ENCODE results near the gene PIK3IP1. TPM values are rescaled to one million over a fixed set of nuclear protein-coding genes. Genes with fewer than 3 reads are reported as not detected.

Gene PIK3IP1
- total RNA-seq, 2 experiments from 2014 or later, result 13.2 to 16.1 TPM

DNA sequence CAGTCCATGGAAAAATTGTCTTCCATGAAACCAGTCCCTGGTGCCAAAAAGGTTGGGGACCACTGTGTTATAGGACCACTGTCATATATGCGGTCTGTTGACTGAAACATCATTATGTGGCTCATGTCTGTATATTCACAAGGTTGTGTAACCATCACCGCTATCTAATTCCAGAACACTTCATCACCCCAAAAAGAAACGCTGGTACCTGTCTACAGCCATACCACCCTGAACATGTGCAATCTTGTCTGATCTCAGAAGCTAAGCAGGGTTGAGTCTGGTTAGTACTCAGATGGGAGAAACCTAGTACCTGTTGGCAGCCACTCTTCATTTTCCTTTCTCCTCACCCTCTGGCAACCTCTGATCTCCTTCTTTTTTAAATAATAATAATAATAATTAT is 12.9 kb upstream of the PIK3IP1 start:
- Mint-ChIP-seq H3K9me3 (ENCODE audit: insufficient read depth) (no peaks in the 10 kb centered on the region), H3K4me3 (no peak overlapping the region), H3K27me3 (ENCODE audit: low read depth) (no peaks in the 10 kb centered on the region), H3K4me1 (ENCODE audit: low read depth) (peaks cover 27% of the 10 kb centered on the region), H3K36me3 (ENCODE audit: low read depth) (no peaks in the 10 kb centered on the region), H3K27ac (no peak overlapping the region)
- CTCF ChIA-PET, result no interaction called here
- DNase-seq (no peak), ATAC-seq (no peak)
- POLR2A ChIA-PET, result no interaction called here

GRCh38 chr22:31302537-31302936 is 10.2 kb upstream of the PIK3IP1 start:
- DNase-seq, result no peak
- Mint-ChIP-seq H3K27ac (no peak overlapping the region), H3K36me3 (ENCODE audit: low read depth) (no peaks in the 10 kb centered on the region), H3K4me3 (no peak overlapping the region), H3K27me3 (ENCODE audit: low read depth) (no peaks in the 10 kb centered on the region), H3K9me3 (ENCODE audit: insufficient read depth) (no peaks in the 10 kb centered on the region), H3K4me1 (ENCODE audit: low read depth) (peaks cover 16% of the 10 kb centered on the region)
- CTCF ChIA-PET, result interaction anchor here (0.9 to 8.8 kb wide), 4 partner anchors 11 to 90 kb away, joined by 3 to 107 read pairs (median 6); partner anchors contain the start of gene LIMK2
- POLR2A ChIA-PET, result interaction anchor here (5.1 kb wide), 1 partner anchor 12 kb away, joined by 35 read pairs; the partner anchor contains the start of gene PIK3IP1
- no peak for ATAC-seq

GRCh38 chr22:31302006-31302405 is 9.7 kb upstream of the PIK3IP1 start:
- H3K9me3 Mint-ChIP-seq (ENCODE audit: insufficient read depth), result no peaks in the 10 kb centered on the region
- ChIA-PET POLR2A (interaction anchor here (5.1 kb wide), 1 partner anchor 11 kb away, joined by 35 read pairs; the partner anchor contains the start of gene PIK3IP1), CTCF (interaction anchor here (0.9 to 8.8 kb wide), 5 partner anchors 11 to 90 kb away, joined by 3 to 107 read pairs (median 7); partner anchors contain the start of gene LIMK2)
- ATAC-seq (no peak), DNase-seq (no peak)
- no peaks in the 10 kb centered on the region for H3K27me3 Mint-ChIP-seq (ENCODE audit: low read depth)
- H3K4me1 Mint-ChIP-seq (ENCODE audit: low read depth), result peaks cover 14% of the 10 kb centered on the region
- H3K27ac Mint-ChIP-seq, result no peak overlapping the region
- H3K4me3 Mint-ChIP-seq, result no peak overlapping the region
- no peaks in the 10 kb centered on the region for H3K36me3 Mint-ChIP-seq (ENCODE audit: low read depth)

DNA sequence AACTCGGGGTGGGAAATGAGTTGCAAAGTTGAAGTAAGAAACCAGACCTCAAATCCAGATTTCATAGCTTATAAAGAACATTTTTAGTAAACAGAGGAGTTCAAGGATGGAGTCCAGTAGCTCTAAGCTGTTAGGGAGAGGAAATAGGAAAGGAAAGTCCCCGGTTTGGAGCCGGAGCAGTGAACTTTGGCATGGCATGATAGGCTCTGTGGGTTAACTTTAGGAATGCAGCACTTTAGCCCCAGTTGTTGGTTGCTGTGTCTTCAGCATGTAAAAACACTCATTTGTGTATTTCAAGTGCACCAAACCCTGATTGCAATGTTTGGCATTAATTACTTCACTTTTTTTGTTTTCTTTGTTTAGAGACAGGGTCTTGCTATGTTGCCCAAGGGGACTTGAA is 8.6 kb upstream of the PIK3IP1 start:
- Mint-ChIP-seq H3K27me3 (ENCODE audit: low read depth) (no peaks in the 10 kb centered on the region), H3K27ac (no peak overlapping the region), H3K9me3 (ENCODE audit: insufficient read depth) (no peaks in the 10 kb centered on the region), H3K4me3 (no peak overlapping the region), H3K36me3 (ENCODE audit: low read depth) (no peaks in the 10 kb centered on the region), H3K4me1 (ENCODE audit: low read depth) (peaks cover 16% of the 10 kb centered on the region)
- ChIA-PET CTCF (interaction anchor here (0.9 to 8.8 kb wide), 6 partner anchors 9 to 46 kb away, joined by 3 to 107 read pairs (median 6); partner anchors contain the start of genes PATZ1 and PIK3IP1), POLR2A (interaction anchor here (1.3 to 5.1 kb wide), 2 partner anchors 10 to 44 kb away, joined by 4 to 35 read pairs; partner anchors contain the start of gene PIK3IP1)
- ATAC-seq (no peak), DNase-seq (no peak)

GRCh38 chr22:31295831-31296657 is 3.8 kb upstream of the PIK3IP1 start:
- Mint-ChIP-seq H3K4me3 (no peak overlapping the region), H3K27ac (no peak overlapping the region), H3K27me3 (ENCODE audit: low read depth) (no peaks in the 10 kb centered on the region), H3K4me1 (ENCODE audit: low read depth) (peaks cover 44% of the 10 kb centered on the region), H3K36me3 (ENCODE audit: low read depth) (peaks cover 2% of the 10 kb centered on the region), H3K9me3 (ENCODE audit: insufficient read depth) (no peaks in the 10 kb centered on the region)
- no peak for DNase-seq
- ChIA-PET CTCF (interaction anchor here (0.6 to 8.8 kb wide), 4 partner anchors 10 to 1807 kb away, joined by 3 to 107 read pairs (median 5); no protein-coding TSS in a partner anchor), POLR2A (interaction anchor here (0.6 to 1.5 kb wide), 4 partner anchors 10 to 50 kb away, joined by 3 to 5 read pairs (median 4); partner anchors contain the start of gene PATZ1)
- no peak for ATAC-seq

- POLR2A ChIA-PET, result interaction anchor here (1.4 kb wide), 1 partner anchor 17 kb away, joined by 5 read pairs; no protein-coding TSS in a partner anchor
- H3K4me1 Mint-ChIP-seq (ENCODE audit: low read depth), result peaks cover 46% of the 10 kb centered on the region
- CTCF ChIA-PET, result interaction anchor here (0.6 to 8.8 kb wide), 4 partner anchors 9 to 1806 kb away, joined by 3 to 107 read pairs (median 50); no protein-coding TSS in a partner anchor
- ATAC-seq (no peak), DNase-seq (no peak)
- H3K27me3 Mint-ChIP-seq (ENCODE audit: low read depth), result no peaks in the 10 kb centered on the region
- H3K9me3 Mint-ChIP-seq (ENCODE audit: insufficient read depth), result no peaks in the 10 kb centered on the region
- peaks cover 4% of the 10 kb centered on the region for H3K36me3 Mint-ChIP-seq (ENCODE audit: low read depth)
- no peak overlapping the region for H3K27ac Mint-ChIP-seq
- H3K4me3 Mint-ChIP-seq, result no peak overlapping the region
Measured at GRCh38 chr22:31295360-31295759, 3.1 kb upstream of the PIK3IP1 start.

DNA sequence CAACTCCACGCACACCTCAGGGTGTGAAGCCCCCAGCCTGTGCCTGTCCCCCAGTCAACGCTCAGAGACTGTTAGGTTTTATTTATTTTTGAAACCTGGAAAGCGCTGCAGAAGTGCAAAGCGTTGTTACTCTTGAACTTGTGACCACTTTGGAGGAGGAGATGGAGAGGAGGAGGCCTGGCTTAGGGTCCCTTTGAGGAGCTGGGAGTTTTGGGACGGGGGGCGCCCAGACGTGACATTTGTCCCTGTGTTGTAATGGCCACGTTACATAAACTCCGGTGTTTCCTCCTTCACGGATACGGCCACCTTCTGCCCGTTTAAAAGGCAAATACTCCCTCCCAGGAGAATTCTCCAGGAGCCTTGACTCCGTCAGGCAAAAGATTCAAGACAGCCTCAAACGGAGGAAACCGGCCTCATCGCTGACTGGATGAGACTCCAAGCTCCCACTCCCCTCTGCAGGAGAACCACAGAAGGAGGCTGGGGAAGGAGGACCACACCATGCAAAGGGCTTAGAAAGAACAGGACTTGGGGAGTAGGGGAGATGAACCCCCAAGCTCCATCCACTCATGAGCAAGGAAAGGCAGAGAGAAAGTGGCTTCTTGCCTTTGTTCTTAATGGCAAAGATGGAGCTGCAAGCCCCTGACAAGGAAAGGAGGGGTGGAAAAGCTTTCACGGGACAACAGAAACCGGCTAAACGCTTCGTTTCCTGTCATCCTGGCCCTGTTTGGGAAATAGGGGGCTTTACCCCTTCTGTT is 630 bp downstream of the PIK3IP1 start:
- ChIA-PET CTCF (interaction anchor here (0.6 to 7.1 kb wide), 14 partner anchors 9 to 207 kb away, joined by 3 to 92 read pairs (median 6); partner anchors contain the start of gene SELENOM), POLR2A (interaction anchor here (0.8 to 6.0 kb wide), 16 partner anchors 11 to 339 kb away, joined by 3 to 99 read pairs (median 8); partner anchors contain the start of genes LIMK2, MORC2, PATZ1 and RNF185)
- H3K36me3 Mint-ChIP-seq (ENCODE audit: low read depth), result peaks cover 21% of the 10 kb centered on the region
- DNase-seq (no peak), ATAC-seq (no peak)
- H3K27me3 Mint-ChIP-seq (ENCODE audit: low read depth), result no peaks in the 10 kb centered on the region
- peak overlapping the region; percentile 88 for H3K27ac Mint-ChIP-seq
- H3K4me1 Mint-ChIP-seq (ENCODE audit: low read depth), result peaks cover 77% of the 10 kb centered on the region
- H3K4me3 Mint-ChIP-seq, result peak overlapping the region; percentile 97
- no peaks in the 10 kb centered on the region for H3K9me3 Mint-ChIP-seq (ENCODE audit: insufficient read depth)

GRCh38 chr22:31290494-31291471 is 1.5 kb downstream of the PIK3IP1 start:
- CTCF ChIA-PET, result interaction anchor here (0.6 to 7.1 kb wide), 14 partner anchors 9 to 371 kb away, joined by 3 to 92 read pairs (median 4); partner anchors contain the start of genes PISD and SELENOM

GRCh38 chr22:31289344-31289743 is 2.9 kb downstream of the PIK3IP1 start:
- no peak for ATAC-seq
- POLR2A ChIA-PET, result interaction anchor here (0.6 to 6.0 kb wide), 12 partner anchors 9 to 320 kb away, joined by 3 to 99 read pairs (median 6); partner anchors contain the start of genes LIMK2 and PATZ1

More at GRCh38 chr22:31290494-31291471, 1.5 kb downstream of the PIK3IP1 start:
- H3K27me3 Mint-ChIP-seq (ENCODE audit: low read depth), result no peaks in the 10 kb centered on the region
- no peaks in the 10 kb centered on the region for H3K9me3 Mint-ChIP-seq (ENCODE audit: insufficient read depth)
- H3K27ac Mint-ChIP-seq, result peak overlapping the region; percentile 99
- POLR2A ChIA-PET, result interaction anchor here (0.5 to 6.0 kb wide), 22 partner anchors 8 to 339 kb away, joined by 3 to 99 read pairs (median 6); partner anchors contain the start of genes LIMK2, MORC2, PATZ1 and TUG1
- peak overlapping the region; percentile 97 for H3K4me3 Mint-ChIP-seq
- H3K4me1 Mint-ChIP-seq (ENCODE audit: low read depth), result peaks cover 77% of the 10 kb centered on the region
- ATAC-seq (peak; percentile 88), DNase-seq (peak; percentile 95)
- peaks cover 23% of the 10 kb centered on the region for H3K36me3 Mint-ChIP-seq (ENCODE audit: low read depth)

More at GRCh38 chr22:31289344-31289743, 2.9 kb downstream of the PIK3IP1 start:
- Mint-ChIP-seq H3K36me3 (ENCODE audit: low read depth) (peaks cover 36% of the 10 kb centered on the region), H3K4me3 (peak overlapping the region; percentile 97), H3K9me3 (ENCODE audit: insufficient read depth) (no peaks in the 10 kb centered on the region), H3K27ac (peak overlapping the region; percentile 99), H3K27me3 (ENCODE audit: low read depth) (no peaks in the 10 kb centered on the region), H3K4me1 (ENCODE audit: low read depth) (peaks cover 85% of the 10 kb centered on the region)
- DNase-seq, result no peak
- CTCF ChIA-PET, result interaction anchor here (1.1 to 7.1 kb wide), 7 partner anchors 9 to 319 kb away, joined by 3 to 92 read pairs (median 5); no protein-coding TSS in a partner anchor
